Neural cell (in vitro differentiated cells): Measurements from ENCODE around the gene PARP1.

Source experiments
- CTCF ChIP-seq: fragments of 450-650 bp; IDR thresholded peaks from 2 replicates; pipeline ENCODE4 v1.5.1; 2014; ENCODE audit warnings: antibody characterized with exemption, mild to moderate bottlenecking, moderate library complexity; ENCODE audit not compliant: poor library complexity, severe bottlenecking
- EZH2 ChIP-seq: fragments of 200-600, 300-800 bp; shearing (Covaris generic), sonication (generic); IDR thresholded peaks from 2 replicates; pipeline ENCODE4 v1.6.1; 2014; ENCODE audit warnings: antibody characterized with exemption, low read length, borderline replicate concordance, mild to moderate bottlenecking; ENCODE audit not compliant: insufficient read depth, poor library complexity, severe bottlenecking
- POLR2AphosphoS5 ChIP-seq: IDR thresholded peaks from 2 replicates; pipeline ENCODE4 v1.6.1; 2012
- RAD21 ChIP-seq: fragments of 450-650 bp; conservative IDR thresholded peaks from 2 replicates; pipeline ENCODE4 v1.6.1; 2014; ENCODE audit warnings: antibody characterized with exemption, mild to moderate bottlenecking, moderate library complexity
- TF ChIP-seq, protein P1 (sequence below): IDR thresholded peaks from 2 replicates; pipeline ENCODE4 v1.6.1; 2012; ENCODE audit warnings: borderline replicate concordance

DNA sequence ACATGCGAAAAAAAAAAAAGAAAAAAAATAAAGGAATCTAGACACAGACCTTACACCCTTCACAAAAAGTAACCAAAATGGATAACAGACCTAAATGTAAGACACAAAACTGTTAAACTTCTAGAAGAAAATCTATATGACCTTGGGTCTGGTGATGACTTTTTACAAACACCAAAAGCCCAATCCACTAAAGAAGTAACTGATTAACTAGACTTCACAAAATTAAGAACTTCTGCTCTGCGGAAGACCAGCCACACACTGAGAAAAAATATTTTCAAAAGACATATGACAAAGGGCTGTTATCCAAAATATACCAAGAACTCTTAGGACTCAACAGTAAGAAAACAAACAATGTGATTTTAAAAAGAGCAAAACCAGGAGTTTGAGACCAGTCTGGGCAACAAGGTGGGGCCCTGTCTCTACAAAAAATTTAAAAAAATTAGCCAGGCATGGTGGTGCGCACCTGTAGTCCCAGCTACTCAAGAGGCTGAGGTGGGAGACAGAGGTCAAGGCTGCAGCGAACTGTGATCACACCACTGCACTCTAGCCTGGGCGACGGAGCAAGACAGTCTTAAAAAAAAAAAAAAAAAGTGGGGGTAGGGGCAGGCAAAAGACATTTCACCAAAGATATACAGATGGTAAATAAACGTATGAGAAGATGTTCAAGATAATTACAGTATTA lies 9.8 kb downstream of the PARP1 start:
- no peak for TF ChIP-seq POLR2AphosphoS5
- no peak for TF ChIP-seq CTCF
- TF ChIP-seq, protein P1, sequence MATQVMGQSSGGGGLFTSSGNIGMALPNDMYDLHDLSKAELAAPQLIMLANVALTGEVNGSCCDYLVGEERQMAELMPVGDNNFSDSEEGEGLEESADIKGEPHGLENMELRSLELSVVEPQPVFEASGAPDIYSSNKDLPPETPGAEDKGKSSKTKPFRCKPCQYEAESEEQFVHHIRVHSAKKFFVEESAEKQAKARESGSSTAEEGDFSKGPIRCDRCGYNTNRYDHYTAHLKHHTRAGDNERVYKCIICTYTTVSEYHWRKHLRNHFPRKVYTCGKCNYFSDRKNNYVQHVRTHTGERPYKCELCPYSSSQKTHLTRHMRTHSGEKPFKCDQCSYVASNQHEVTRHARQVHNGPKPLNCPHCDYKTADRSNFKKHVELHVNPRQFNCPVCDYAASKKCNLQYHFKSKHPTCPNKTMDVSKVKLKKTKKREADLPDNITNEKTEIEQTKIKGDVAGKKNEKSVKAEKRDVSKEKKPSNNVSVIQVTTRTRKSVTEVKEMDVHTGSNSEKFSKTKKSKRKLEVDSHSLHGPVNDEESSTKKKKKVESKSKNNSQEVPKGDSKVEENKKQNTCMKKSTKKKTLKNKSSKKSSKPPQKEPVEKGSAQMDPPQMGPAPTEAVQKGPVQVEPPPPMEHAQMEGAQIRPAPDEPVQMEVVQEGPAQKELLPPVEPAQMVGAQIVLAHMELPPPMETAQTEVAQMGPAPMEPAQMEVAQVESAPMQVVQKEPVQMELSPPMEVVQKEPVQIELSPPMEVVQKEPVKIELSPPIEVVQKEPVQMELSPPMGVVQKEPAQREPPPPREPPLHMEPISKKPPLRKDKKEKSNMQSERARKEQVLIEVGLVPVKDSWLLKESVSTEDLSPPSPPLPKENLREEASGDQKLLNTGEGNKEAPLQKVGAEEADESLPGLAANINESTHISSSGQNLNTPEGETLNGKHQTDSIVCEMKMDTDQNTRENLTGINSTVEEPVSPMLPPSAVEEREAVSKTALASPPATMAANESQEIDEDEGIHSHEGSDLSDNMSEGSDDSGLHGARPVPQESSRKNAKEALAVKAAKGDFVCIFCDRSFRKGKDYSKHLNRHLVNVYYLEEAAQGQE = no peak
- TF ChIP-seq EZH2 = no peak
- no peak for TF ChIP-seq RAD21
